ENCODE results near the gene LSM8. TPM values are rescaled to one million over a fixed set of nuclear protein-coding genes. Genes with fewer than 3 reads are reported as not detected.

The LSM8 gene
- total and polyA plus RNA-seq, 2 experiments from 2014 or later, result 95.4 to 100 TPM

- TF ChIP-seq ZNF462 (CRISPR knock-in tag; IDR thresholded peaks at IDR 0.05), result no peak
- no peak for TF ChIP-seq EZH2 (IDR thresholded peaks at IDR 0.05; ENCODE audit: low read depth, unreplicated experiment)
- TF ChIP-seq CREB1 (CRISPR knock-in tag; IDR thresholded peaks at IDR 0.05; ENCODE audit: low read depth), result no peak
- no peak for TF ChIP-seq ZNF331 (CRISPR knock-in tag; IDR thresholded peaks at IDR 0.05; ENCODE audit: low read depth)
- TF ChIP-seq STAT1 (IDR thresholded peaks at IDR 0.05; ENCODE audit: unreplicated experiment), result no peak
- TF ChIP-seq ETS1 (IDR thresholded peaks at IDR 0.05), result no peak
These were observed 2.5 kb downstream of the LSM8 start (continued) for GRCh38 chr7:118186501-118186900.

GRCh38 chr7:118194571-118194970 is 10.6 kb downstream of the LSM8 start:
- H3K9me3 Mint-ChIP-seq, result no peaks in the 10 kb centered on the region
- Histone ChIP-seq H3K36me3 (ENCODE audit: insufficient read depth) (peaks cover 11% of the 10 kb centered on the region), H3K27me3 (ENCODE audit: insufficient read depth) (no peaks in the 10 kb centered on the region), H3K27ac (ENCODE audit: low read depth) (no peak overlapping the region), H3K9me2 (ENCODE audit: insufficient read depth) (no peaks in the 10 kb centered on the region), H3K4me1 (ENCODE audit: insufficient read depth) (no peaks in the 10 kb centered on the region), H4K20me1 (replicated peaks; ENCODE audit: insufficient read depth) (0 out of 2 replicates have a peak, but pooled peaks cover 6% of the 10 kb centered on the region), H3K79me2 (replicated peaks; ENCODE audit: insufficient read depth) (no peaks in the 10 kb centered on the region), H3F3A (replicated peaks; ENCODE audit: low read depth) (no peaks in the 10 kb centered on the region), H3K4me3 (no peak overlapping the region), H2AFZ (no peak overlapping the region), H3K4me2 (no peak overlapping the region)
- H3K4me3 Mint-ChIP-seq, result no peak overlapping the region
- H3K27ac Mint-ChIP-seq, result no peak overlapping the region
- peaks cover 2% of the 10 kb centered on the region for H3K27me3 Mint-ChIP-seq (ENCODE audit: insufficient read depth, low read depth, poor library complexity)
- no peak for ATAC-seq
- peaks cover 16% of the 10 kb centered on the region; the same call in 2 of the 3 replicates for H3K36me3 Mint-ChIP-seq (ENCODE audit: low read depth)
- no peak for DNase-seq (ENCODE audit: low spot score)
- H3K4me1 Mint-ChIP-seq, result no peaks in the 10 kb centered on the region
- TF ChIP-seq REST (IDR thresholded peaks at IDR 0.05; ENCODE audit: unreplicated experiment) (no peak), NANOG (IDR thresholded peaks at IDR 0.05; ENCODE audit: borderline replicate concordance) (no peak), ETS1 (IDR thresholded peaks at IDR 0.05) (no peak), EZH2 (IDR thresholded peaks at IDR 0.05; ENCODE audit: low read depth, unreplicated experiment) (no peak), ZNF114 (CRISPR knock-in tag; IDR thresholded peaks at IDR 0.05) (no peak), EZH2phosphoT487 (IDR thresholded peaks at IDR 0.05; ENCODE audit: unreplicated experiment) (no peak), POLR2AphosphoS5 (IDR thresholded peaks at IDR 0.05; ENCODE audit: low read depth) (no peak), ZNF331 (CRISPR knock-in tag; IDR thresholded peaks at IDR 0.05; ENCODE audit: low read depth) (no peak)
